ENCODE results near the gene NODAL. TPM values are rescaled to one million over a fixed set of nuclear protein-coding genes. Genes with fewer than 3 reads are reported as not detected.

Gene NODAL
- total RNA-seq, 1 donor from 2014 or later: not detected

DNA sequence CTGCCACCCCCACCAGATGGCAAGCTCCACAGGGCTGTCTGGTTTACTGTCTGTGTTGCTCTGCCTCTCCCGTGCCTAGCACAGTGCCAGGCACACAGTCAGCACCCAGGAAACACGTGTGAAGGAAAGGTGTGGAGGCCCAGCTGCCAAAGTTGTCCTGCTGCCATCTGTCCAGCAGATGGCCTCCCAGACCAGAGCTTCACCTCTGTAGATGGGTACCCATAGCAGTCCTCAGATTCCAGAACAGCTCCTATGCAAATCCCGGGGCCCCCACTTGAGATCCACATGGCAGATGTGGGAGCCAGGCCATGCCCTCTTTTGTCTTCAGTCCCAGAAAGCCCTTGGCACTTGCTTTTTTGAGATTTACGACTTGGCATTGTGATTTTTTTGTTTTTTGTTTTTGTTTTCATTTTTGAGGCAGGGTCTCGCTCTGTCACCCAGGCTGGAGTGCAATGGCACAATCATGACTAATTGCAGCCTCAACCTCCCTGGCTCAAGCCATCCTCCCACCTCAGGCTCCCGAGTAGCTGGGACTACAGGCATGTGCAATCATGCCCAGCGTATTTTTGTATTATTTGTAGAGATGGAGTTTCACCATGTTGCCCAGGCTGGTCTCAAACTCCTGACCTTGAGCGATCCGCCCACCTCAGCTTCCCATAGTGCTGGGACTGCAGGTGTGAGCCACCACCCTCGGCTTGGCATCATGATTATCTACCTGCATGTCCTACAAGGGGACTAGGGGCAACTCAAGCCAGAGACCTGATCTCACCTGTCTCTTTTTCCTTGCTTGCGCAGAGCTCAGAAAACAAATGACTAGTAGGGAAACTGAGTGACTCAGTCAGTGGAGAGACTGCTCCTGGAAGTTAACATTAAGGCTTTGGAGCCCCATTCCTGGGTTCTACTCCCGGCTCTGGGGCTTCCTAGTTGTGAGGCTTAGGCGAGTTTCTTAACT is 20.2 kb upstream of the NODAL start:
- no peaks in the 10 kb centered on the region for H3K36me3 ChIP-seq
- no peak overlapping the region for H3K4me3 ChIP-seq
- TF ChIP-seq, protein P1, sequence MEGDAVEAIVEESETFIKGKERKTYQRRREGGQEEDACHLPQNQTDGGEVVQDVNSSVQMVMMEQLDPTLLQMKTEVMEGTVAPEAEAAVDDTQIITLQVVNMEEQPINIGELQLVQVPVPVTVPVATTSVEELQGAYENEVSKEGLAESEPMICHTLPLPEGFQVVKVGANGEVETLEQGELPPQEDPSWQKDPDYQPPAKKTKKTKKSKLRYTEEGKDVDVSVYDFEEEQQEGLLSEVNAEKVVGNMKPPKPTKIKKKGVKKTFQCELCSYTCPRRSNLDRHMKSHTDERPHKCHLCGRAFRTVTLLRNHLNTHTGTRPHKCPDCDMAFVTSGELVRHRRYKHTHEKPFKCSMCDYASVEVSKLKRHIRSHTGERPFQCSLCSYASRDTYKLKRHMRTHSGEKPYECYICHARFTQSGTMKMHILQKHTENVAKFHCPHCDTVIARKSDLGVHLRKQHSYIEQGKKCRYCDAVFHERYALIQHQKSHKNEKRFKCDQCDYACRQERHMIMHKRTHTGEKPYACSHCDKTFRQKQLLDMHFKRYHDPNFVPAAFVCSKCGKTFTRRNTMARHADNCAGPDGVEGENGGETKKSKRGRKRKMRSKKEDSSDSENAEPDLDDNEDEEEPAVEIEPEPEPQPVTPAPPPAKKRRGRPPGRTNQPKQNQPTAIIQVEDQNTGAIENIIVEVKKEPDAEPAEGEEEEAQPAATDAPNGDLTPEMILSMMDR (IDR thresholded peaks at IDR 0.05): peak; percentile 87
- peak; percentile 64 to 65 for ATAC-seq
- H3K27ac ChIP-seq: no peak overlapping the region
- intact Hi-C loops (cut with DNase I): no loop called here
- H3K4me1 ChIP-seq: peaks cover 33% of the 10 kb centered on the region
- no peak for DNase-seq
- peaks cover 13% of the 10 kb centered on the region for H3K27me3 ChIP-seq (ENCODE audit: low read depth)
- no peaks in the 10 kb centered on the region for H3K9me3 ChIP-seq

DNA sequence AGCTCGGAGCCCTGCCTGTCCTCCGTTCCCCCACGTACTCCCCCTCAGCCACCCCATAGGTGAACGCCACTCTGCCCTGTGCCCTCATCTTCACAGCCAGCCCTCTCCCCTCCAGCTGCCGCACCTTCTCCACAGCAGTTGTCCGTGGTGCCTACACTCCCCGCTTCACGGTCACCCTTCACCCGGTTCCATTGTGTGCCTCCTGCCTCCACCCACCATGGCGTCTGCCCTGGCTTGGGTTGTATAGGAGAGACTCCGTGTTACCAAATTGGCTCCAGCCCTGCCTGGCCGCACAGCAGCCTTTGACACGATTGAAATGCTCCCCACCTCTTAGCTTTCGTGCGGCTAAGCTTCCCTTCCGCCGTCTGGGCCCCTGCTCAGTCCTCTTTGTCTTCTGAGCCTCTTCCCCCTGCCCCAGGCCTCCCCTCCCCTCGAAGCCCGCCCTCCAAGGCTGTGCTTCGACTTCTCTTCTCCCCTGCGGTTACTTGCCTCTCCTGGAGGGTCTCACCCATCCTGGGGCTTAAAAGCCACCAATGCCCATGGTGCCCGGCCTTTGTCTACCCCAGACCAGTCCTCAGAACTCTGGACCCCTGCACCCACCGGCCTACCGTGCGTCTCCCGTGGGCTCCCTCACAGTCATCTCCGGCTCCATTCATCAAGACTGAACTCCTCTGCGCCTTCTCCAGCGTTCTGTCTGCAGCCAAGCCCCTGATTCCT is 18.5 kb upstream of the NODAL start:
- Histone ChIP-seq H3K27me3 (ENCODE audit: low read depth) (peaks cover 13% of the 10 kb centered on the region), H3K4me1 (peaks cover 33% of the 10 kb centered on the region), H3K27ac (no peak overlapping the region), H3K9me3 (no peaks in the 10 kb centered on the region), H3K36me3 (no peaks in the 10 kb centered on the region), H3K4me3 (no peak overlapping the region)
- intact Hi-C loops (cut with DNase I): no loop called here
- TF ChIP-seq, protein P1 (IDR thresholded peaks at IDR 0.05): no peak
- DNase-seq (no peak), ATAC-seq (no peak)

DNA sequence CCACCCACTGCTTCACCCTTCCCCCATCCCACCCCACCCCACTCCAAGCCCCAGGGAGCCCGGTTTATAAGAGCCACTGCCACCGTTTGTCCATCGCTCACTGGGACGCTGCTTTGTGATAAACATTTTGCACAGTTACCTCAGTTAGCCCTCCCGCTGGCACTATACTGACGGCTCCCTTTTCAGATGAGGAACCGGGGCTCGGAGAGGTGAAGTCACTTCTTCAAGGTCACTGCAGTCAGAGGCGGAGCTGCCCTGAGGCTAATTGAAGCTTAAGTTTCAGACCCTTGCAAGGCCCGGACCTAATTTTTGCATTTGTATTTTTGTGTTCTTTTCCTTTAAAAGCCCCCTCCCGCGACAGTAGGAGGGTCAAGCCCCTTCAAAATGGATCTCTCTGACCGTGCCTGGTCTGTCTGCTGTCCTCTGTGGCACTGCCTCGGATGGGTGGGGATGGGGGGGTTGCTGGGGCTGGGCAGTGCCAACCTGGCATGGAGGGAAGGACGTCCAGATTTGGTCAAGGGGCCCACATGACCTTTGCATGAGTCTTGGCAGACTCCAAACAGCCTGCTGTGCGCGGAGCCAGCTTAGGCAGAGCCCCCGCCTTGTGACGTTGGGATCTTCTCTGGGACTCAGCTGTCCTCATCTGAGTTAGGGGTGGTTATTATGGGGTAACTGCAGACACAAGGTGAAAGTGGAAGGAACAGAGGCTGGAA is 17.7 kb upstream of the NODAL start:
- Histone ChIP-seq H3K4me3 (no peak overlapping the region), H3K27me3 (ENCODE audit: low read depth) (peaks cover 13% of the 10 kb centered on the region), H3K27ac (no peak overlapping the region), H3K4me1 (peaks cover 33% of the 10 kb centered on the region), H3K9me3 (no peaks in the 10 kb centered on the region), H3K36me3 (no peaks in the 10 kb centered on the region)
- TF ChIP-seq, protein P1 (IDR thresholded peaks at IDR 0.05): no peak
- no peak for DNase-seq
- ATAC-seq: no peak
- intact Hi-C loops (cut with DNase I): no loop called here

GRCh38 chr10:70458329-70459060 is 17.0 kb upstream of the NODAL start:
- Histone ChIP-seq H3K27ac (peak overlapping the region; percentile 53), H3K27me3 (ENCODE audit: low read depth) (peaks cover 13% of the 10 kb centered on the region), H3K4me1 (peaks cover 33% of the 10 kb centered on the region), H3K4me3 (peak overlapping the region; percentile 43), H3K36me3 (no peaks in the 10 kb centered on the region), H3K9me3 (no peaks in the 10 kb centered on the region)
- ATAC-seq (peak; percentile 85 to 89), DNase-seq (peak; percentile 78)
- intact Hi-C loops (cut with DNase I): no loop called here
- TF ChIP-seq, protein P1 (IDR thresholded peaks at IDR 0.05): no peak
